ENCODE data around the gene AP3S2.

DNA sequence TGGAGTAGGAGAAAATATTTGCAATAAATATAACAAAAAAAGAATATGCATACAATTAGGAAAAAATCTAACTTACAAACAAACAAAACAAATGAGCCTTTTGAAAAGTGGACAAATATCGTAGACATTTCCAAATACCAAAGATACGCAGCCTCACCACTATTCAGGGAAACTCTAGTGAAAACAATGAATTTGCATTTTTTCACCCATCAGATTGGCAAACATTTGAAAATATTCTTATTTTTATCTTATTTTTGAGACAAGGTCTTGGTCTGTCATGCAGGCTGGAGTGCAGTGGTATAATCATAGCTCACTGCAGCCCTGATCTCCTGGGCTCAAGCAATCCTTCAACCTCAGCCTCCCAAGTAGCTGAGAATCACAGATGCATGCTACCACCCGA lies 15.5 kb downstream of the AP3S2 start:
- TF ChIP-seq, protein P1, sequence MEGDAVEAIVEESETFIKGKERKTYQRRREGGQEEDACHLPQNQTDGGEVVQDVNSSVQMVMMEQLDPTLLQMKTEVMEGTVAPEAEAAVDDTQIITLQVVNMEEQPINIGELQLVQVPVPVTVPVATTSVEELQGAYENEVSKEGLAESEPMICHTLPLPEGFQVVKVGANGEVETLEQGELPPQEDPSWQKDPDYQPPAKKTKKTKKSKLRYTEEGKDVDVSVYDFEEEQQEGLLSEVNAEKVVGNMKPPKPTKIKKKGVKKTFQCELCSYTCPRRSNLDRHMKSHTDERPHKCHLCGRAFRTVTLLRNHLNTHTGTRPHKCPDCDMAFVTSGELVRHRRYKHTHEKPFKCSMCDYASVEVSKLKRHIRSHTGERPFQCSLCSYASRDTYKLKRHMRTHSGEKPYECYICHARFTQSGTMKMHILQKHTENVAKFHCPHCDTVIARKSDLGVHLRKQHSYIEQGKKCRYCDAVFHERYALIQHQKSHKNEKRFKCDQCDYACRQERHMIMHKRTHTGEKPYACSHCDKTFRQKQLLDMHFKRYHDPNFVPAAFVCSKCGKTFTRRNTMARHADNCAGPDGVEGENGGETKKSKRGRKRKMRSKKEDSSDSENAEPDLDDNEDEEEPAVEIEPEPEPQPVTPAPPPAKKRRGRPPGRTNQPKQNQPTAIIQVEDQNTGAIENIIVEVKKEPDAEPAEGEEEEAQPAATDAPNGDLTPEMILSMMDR (IDR thresholded peaks at IDR 0.05): no peak
- TF ChIP-seq POLR2A (IDR thresholded peaks at IDR 0.05): no peak
